H9 (cell line): ENCODE data around the gene KCNJ10. TPM values are rescaled to one million over a fixed set of nuclear protein-coding genes. Genes with fewer than 3 reads are reported as not detected.
A peak's percentile ranks its signal among the peaks of the same experiment; 100 is the strongest.

Experiments used
- DNase-seq: peaks from one replicate; pipeline ENCODE4 v3.0.0-alpha.2; 2017
- H2AFZ ChIP-seq: one replicate; pipeline ENCODE4 v1.6.1; 2013; ENCODE audit warnings: mild to moderate bottlenecking, low read length, control low read depth, moderate library complexity
- H2AK5ac ChIP-seq: 2 replicates; pipeline ENCODE4 v1.6.1; 2013; ENCODE audit warnings: low read length, control low read depth, mixed read lengths; ENCODE audit not compliant: insufficient read length
- H2BK120ac ChIP-seq: one replicate; pipeline ENCODE4 v1.6.1; 2013; ENCODE audit warnings: low read depth, mild to moderate bottlenecking, low read length, control low read depth, inconsistent platforms; ENCODE audit not compliant: poor library complexity, severe bottlenecking
- H2BK12ac ChIP-seq: 2 replicates; pipeline ENCODE4 v1.6.1; 2013; ENCODE audit warnings: low read length, control low read depth, mixed read lengths, low read depth; ENCODE audit not compliant: insufficient read length
- H2BK15ac ChIP-seq: 2 replicates; pipeline ENCODE4 v1.6.1; 2013; ENCODE audit warnings: low read depth, low read length, control low read depth
- H2BK20ac ChIP-seq: one replicate; pipeline ENCODE4 v1.6.1; 2013; ENCODE audit warnings: low read depth, mild to moderate bottlenecking, low read length, control low read depth, inconsistent platforms; ENCODE audit not compliant: poor library complexity, severe bottlenecking
- H2BK5ac ChIP-seq: 2 replicates; pipeline ENCODE4 v1.6.1; 2013; ENCODE audit warnings: low read length, control low read depth, mixed read lengths; ENCODE audit not compliant: insufficient read length
- H3K14ac ChIP-seq: 2 replicates; pipeline ENCODE4 v1.6.1; 2013; ENCODE audit warnings: low read length, control low read depth; ENCODE audit not compliant: insufficient read depth
- H3K18ac ChIP-seq: 2 replicates; pipeline ENCODE4 v1.6.1; 2013; ENCODE audit warnings: low read depth, mild to moderate bottlenecking, mixed read lengths, low read length, control low read depth; ENCODE audit not compliant: insufficient read length
- H3K23ac ChIP-seq: 2 replicates; pipeline ENCODE4 v1.6.1; 2013; ENCODE audit warnings: low read length, control low read depth, mixed read lengths, low read depth; ENCODE audit not compliant: insufficient read length
- H3K23me2 ChIP-seq: 2 replicates; pipeline ENCODE4 v1.6.1; 2013; ENCODE audit warnings: low read depth, mild to moderate bottlenecking, mixed read lengths, low read length, control low read depth; ENCODE audit not compliant: insufficient read length, poor library complexity, severe bottlenecking
- H3K27ac ChIP-seq: 2 replicates; pipeline ENCODE4 v1.5.1; 2013; ENCODE audit warnings: low read length, control low read depth, mixed read lengths, low read depth; ENCODE audit not compliant: insufficient read length
- H3K27me3 ChIP-seq: 2 replicates; pipeline ENCODE4 v1.6.1; 2013; ENCODE audit warnings: low read length, control low read depth, inconsistent platforms; ENCODE audit not compliant: insufficient read depth
- H3K4ac ChIP-seq: 2 replicates; pipeline ENCODE4 v1.6.1; 2013; ENCODE audit warnings: low read depth, mild to moderate bottlenecking, control low read depth, inconsistent platforms, low read length, moderate library complexity
- H3K4me1 ChIP-seq: 2 replicates; pipeline ENCODE4 v1.6.1; 2013; ENCODE audit warnings: low read length, control low read depth, inconsistent platforms; ENCODE audit not compliant: insufficient read depth
- H3K4me2 ChIP-seq: 2 replicates; pipeline ENCODE4 v1.6.1; 2013; ENCODE audit warnings: low read length, control low read depth, mixed read lengths; ENCODE audit not compliant: insufficient read length, insufficient read depth
- H3K56ac ChIP-seq: 2 replicates; pipeline ENCODE4 v1.6.1; 2013; ENCODE audit warnings: low read depth, mild to moderate bottlenecking, mixed read lengths, low read length, control low read depth; ENCODE audit not compliant: insufficient read length
- H3K79me1 ChIP-seq: 2 replicates; pipeline ENCODE4 v1.6.1; 2013; ENCODE audit warnings: low read depth, mild to moderate bottlenecking, moderate library complexity, low read length, control low read depth, inconsistent platforms; ENCODE audit not compliant: insufficient read depth, poor library complexity, severe bottlenecking
- H3K79me2 ChIP-seq: 2 replicates; pipeline ENCODE4 v1.6.1; 2013; ENCODE audit warnings: low read length, control low read depth, inconsistent platforms; ENCODE audit not compliant: insufficient read depth
- H3K9ac ChIP-seq: 2 replicates; pipeline ENCODE4 v1.6.1; 2013; ENCODE audit warnings: low read length, control low read depth, mixed read lengths; ENCODE audit not compliant: insufficient read length; ENCODE audit errors: extremely low read depth
- H3K9me3 ChIP-seq: one replicate; pipeline ENCODE4 v1.6.1; 2013; ENCODE audit warnings: low read depth, low read length, inconsistent platforms; ENCODE audit not compliant: control insufficient read depth
- H3T11ph ChIP-seq: one replicate; pipeline ENCODE4 v1.6.1; 2013; ENCODE audit warnings: mild to moderate bottlenecking, low read length, control low read depth, inconsistent platforms
- H4K20me1 ChIP-seq: one replicate; pipeline ENCODE4 v1.6.1; 2013; ENCODE audit not compliant: control insufficient read depth, insufficient read length, insufficient read depth
- H4K5ac ChIP-seq: 2 replicates; pipeline ENCODE4 v1.6.1; 2013; ENCODE audit warnings: low read depth, mild to moderate bottlenecking, mixed read lengths, low read length, control low read depth; ENCODE audit not compliant: insufficient read length
- H4K8ac ChIP-seq: replicated peaks from 2 replicates; pipeline ENCODE4 v1.6.1; 2013; ENCODE audit warnings: low read length, control low read depth, mixed read lengths, low read depth; ENCODE audit not compliant: insufficient read length
- H4K91ac ChIP-seq: 2 replicates; pipeline ENCODE4 v1.6.1; 2013; ENCODE audit warnings: low read depth, mild to moderate bottlenecking, moderate library complexity, mixed read lengths, low read length, control low read depth; ENCODE audit not compliant: insufficient read length
- H3K27ac Mint-ChIP-seq, 3 experiments: 2 replicates in 2 of 3; 3 replicates in 1 of 3; pipeline ENCODE4 v1.8.0; 2020 to 2021; ENCODE audit warnings: mixed read lengths in 3 of 3, mild to moderate bottlenecking in 1 of 3, moderate library complexity in 1 of 3
- H3K27me3 Mint-ChIP-seq: 2 replicates; pipeline ENCODE4 v1.8.0; 2021; ENCODE audit warnings: low read depth, mild to moderate bottlenecking, moderate library complexity, mixed read lengths
- H3K36me3 Mint-ChIP-seq, 3 experiments: 2 replicates in 2 of 3; 3 replicates in 1 of 3; pipeline ENCODE4 v1.8.0; 2020 to 2021; ENCODE audit warnings: low read depth in 3 of 3, mixed read lengths in 3 of 3; ENCODE audit not compliant: insufficient read depth in 1 of 3
- H3K4me1 Mint-ChIP-seq, 2 experiments: 2 replicates each; pipeline ENCODE4 v1.8.0; 2020; ENCODE audit warnings: mixed read lengths in 2 of 2
- H3K4me3 Mint-ChIP-seq, 2 experiments: 2 replicates in 1 of 2; 3 replicates in 1 of 2; pipeline ENCODE4 v1.8.0; 2020 to 2021; ENCODE audit warnings: mild to moderate bottlenecking in 2 of 2, mixed read lengths in 2 of 2, moderate library complexity in 1 of 2
- H3K9me3 Mint-ChIP-seq, 2 experiments: 2 replicates in 1 of 2; 3 replicates in 1 of 2; pipeline ENCODE4 v1.8.0; 2020; ENCODE audit warnings: mild to moderate bottlenecking in 2 of 2, mixed read lengths in 2 of 2, moderate library complexity in 1 of 2
- WGBS: extraction: QIAGEN DNeasy Blood & Tissue Kit; methylation state at CpG from one replicate; pipeline ENCODE4 v1.1.7; 2013; ENCODE audit warnings: missing lambda C conversion rate, low lambda C conversion rate, mixed read lengths; ENCODE audit not compliant: insufficient read length; ENCODE audit errors: extremely low coverage; 5-methylcytosine and 5-hydroxymethylcytosine counted together
- total RNA-seq: library from RNA; stranded (reverse); gene quantifications from 2 replicates; pipeline ENCODE4 v1.2.1, GENCODE V29; 2021
- TF ChIP-seq, protein P1 (sequence below): fragments of 200-600 bp; sonication (generic); conservative IDR thresholded peaks from 3 replicates; pipeline ENCODE4 v1.8.0; 2021; ENCODE audit warnings: antibody characterized with exemption, mild to moderate bottlenecking

Gene KCNJ10
- total RNA-seq, 1 experiment from 2014 or later = 0.44 TPM

DNA sequence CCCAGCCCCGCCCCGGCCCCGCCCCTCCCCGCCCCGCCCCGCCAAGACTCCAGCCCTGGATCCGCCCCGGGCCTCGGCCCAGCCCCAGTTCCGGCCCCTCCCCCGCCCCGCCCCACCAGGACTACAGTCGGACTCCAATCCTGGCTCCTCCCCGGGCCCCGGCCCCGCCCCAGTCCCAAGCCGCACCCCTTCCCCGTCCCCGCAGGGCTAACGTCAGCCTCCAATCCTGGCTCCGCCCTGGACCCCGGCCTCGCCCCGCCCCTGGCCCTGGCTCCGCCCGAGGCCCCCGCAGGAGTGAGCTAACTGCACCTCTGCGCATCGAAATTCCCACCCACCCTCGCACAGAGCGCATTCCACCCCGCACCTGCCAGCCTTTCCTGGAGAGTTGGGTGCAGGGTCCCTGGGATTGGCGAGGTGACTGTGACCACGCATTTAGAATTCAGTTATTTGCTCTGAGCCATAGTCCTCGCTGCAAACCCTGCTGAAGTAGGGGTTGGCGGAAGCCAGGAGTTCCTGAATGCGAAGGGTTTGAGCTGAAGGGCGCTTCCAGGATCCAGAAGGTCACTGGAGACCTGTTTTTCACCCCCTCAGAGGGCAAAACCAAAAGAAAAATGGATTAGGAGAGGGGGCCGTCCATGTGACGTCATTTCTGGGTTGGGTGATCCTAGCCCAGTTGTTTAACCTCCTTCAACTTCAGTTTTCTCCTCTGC, 29.0 kb upstream of the KCNJ10 start:
- Mint-ChIP-seq H3K4me3 (peak overlapping the region; percentile 54 to 68), H3K36me3 (peaks cover 0 to 12% (median 8%) of the 10 kb centered on the region in 3 experiments; a peak in 5 of 7 replicates), H3K4me1 (peaks cover 57 to 63% of the 10 kb centered on the region in 2 experiments), H3K27ac (peak overlapping the region in 1 of 3 experiments; percentile 61; a peak in 2 of 7 replicates), H3K9me3 (no peaks in the 10 kb centered on the region), H3K27me3 (peaks cover 6% of the 10 kb centered on the region)
- no CpG with 5 or more reads among the region's 40 CpGs for WGBS
- H2BK120ac ChIP-seq = no peak overlapping the region
- no peak overlapping the region for H3K27ac ChIP-seq
- peak overlapping the region; percentile 1 for H3K9ac ChIP-seq
- H2BK5ac ChIP-seq = no peak overlapping the region
- H3K23ac ChIP-seq = no peak overlapping the region
- H2AFZ ChIP-seq = no peak overlapping the region
- peak overlapping the region; percentile 50 for H3K4me2 ChIP-seq
- no peak overlapping the region for H4K5ac ChIP-seq
- H3K56ac ChIP-seq = no peak overlapping the region
- DNase-seq = peak; percentile 98
- no peaks in the 10 kb centered on the region for H3K27me3 ChIP-seq
- H2AK5ac ChIP-seq = no peak overlapping the region
- no peak overlapping the region for H4K91ac ChIP-seq
- H2BK12ac ChIP-seq = no peak overlapping the region
- no peak overlapping the region for H3K4ac ChIP-seq
- no peak overlapping the region for H4K8ac ChIP-seq
- peaks cover 19% of the 10 kb centered on the region for H3K4me1 ChIP-seq
- peaks cover 9% of the 10 kb centered on the region for H3K23me2 ChIP-seq
- TF ChIP-seq, protein P1, sequence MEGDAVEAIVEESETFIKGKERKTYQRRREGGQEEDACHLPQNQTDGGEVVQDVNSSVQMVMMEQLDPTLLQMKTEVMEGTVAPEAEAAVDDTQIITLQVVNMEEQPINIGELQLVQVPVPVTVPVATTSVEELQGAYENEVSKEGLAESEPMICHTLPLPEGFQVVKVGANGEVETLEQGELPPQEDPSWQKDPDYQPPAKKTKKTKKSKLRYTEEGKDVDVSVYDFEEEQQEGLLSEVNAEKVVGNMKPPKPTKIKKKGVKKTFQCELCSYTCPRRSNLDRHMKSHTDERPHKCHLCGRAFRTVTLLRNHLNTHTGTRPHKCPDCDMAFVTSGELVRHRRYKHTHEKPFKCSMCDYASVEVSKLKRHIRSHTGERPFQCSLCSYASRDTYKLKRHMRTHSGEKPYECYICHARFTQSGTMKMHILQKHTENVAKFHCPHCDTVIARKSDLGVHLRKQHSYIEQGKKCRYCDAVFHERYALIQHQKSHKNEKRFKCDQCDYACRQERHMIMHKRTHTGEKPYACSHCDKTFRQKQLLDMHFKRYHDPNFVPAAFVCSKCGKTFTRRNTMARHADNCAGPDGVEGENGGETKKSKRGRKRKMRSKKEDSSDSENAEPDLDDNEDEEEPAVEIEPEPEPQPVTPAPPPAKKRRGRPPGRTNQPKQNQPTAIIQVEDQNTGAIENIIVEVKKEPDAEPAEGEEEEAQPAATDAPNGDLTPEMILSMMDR = no peak
- peaks cover 3% of the 10 kb centered on the region; the same call in 1 of the 2 replicates for H3K79me2 ChIP-seq
- no peak overlapping the region for H2BK20ac ChIP-seq
- H3K79me1 ChIP-seq = no peaks in the 10 kb centered on the region
- no peak overlapping the region for H2BK15ac ChIP-seq
- no peaks in the 10 kb centered on the region for H4K20me1 ChIP-seq
- H3K9me3 ChIP-seq = no peaks in the 10 kb centered on the region
- H3T11ph ChIP-seq = no peak overlapping the region
- no peak overlapping the region for H3K18ac ChIP-seq
- 0 out of 2 replicates have a peak overlapping the region, but pooled peaks have one; percentile 3 for H3K14ac ChIP-seq
